GM23338 (cell line): ENCODE results near the gene HPCA. TPM values are rescaled to one million over a fixed set of nuclear protein-coding genes. Genes with fewer than 3 reads are reported as not detected.

Source experiments
- ATAC-seq: fragments of 200-7000 bp; cut with Tn5 transposase; 3 replicates; pipeline ENCODE4 v1.9.1; 2020
- DNase-seq: peaks from one replicate; pipeline ENCODE4 v3.0.0-alpha.2; 2015; ENCODE audit warnings: low spot score
- H2AFZ ChIP-seq: fragments of 200-600 bp; sonication (generic); 2 replicates; pipeline ENCODE4 v1.8.0; 2016; ENCODE audit warnings: antibody characterized with exemption, mild to moderate bottlenecking, moderate library complexity
- H3F3A ChIP-seq: fragments of 200-600 bp; sonication (generic); replicated peaks from 2 replicates; pipeline ENCODE4 v1.8.0; 2017; ENCODE audit warnings: antibody characterized with exemption, mixed run types, low read depth
- H3K27ac ChIP-seq: fragments of 200-600 bp; sonication (generic); 2 replicates; pipeline ENCODE4 v1.6.1; 2016; ENCODE audit warnings: low read depth
- H3K27me3 ChIP-seq: fragments of 200-600 bp; sonication (generic); 2 replicates; pipeline ENCODE4 v1.8.0; 2016; ENCODE audit warnings: mild to moderate bottlenecking, mixed run types, moderate library complexity; ENCODE audit not compliant: insufficient read depth
- H3K36me3 ChIP-seq: fragments of 200-600 bp; sonication (generic); 2 replicates; pipeline ENCODE4 v1.8.0; 2016; ENCODE audit warnings: mild to moderate bottlenecking; ENCODE audit not compliant: insufficient read depth
- H3K4me1 ChIP-seq: fragments of 200-600 bp; sonication (generic); 2 replicates; pipeline ENCODE4 v1.8.0; 2016; ENCODE audit warnings: mild to moderate bottlenecking, moderate library complexity; ENCODE audit not compliant: insufficient read depth
- H3K4me2 ChIP-seq: fragments of 200-600 bp; sonication (generic); 2 replicates; pipeline ENCODE4 v1.7.1; 2017; ENCODE audit warnings: mixed run types
- H3K4me3 ChIP-seq: fragments of 200-600 bp; sonication (generic); 2 replicates; pipeline ENCODE4 v1.6.1; 2016; ENCODE audit warnings: mixed run types
- H3K79me2 ChIP-seq: fragments of 200-600 bp; sonication (generic); replicated peaks from 2 replicates; pipeline ENCODE4 v1.8.0; 2017; ENCODE audit warnings: mild to moderate bottlenecking; ENCODE audit not compliant: insufficient read depth
- H3K9me2 ChIP-seq: fragments of 200-600 bp; sonication (generic); 2 replicates; pipeline ENCODE4 v1.8.0; 2017; ENCODE audit not compliant: insufficient read depth
- H4K20me1 ChIP-seq: fragments of 200-600 bp; sonication (generic); replicated peaks from 2 replicates; pipeline ENCODE4 v1.8.0; 2017; ENCODE audit warnings: mild to moderate bottlenecking; ENCODE audit not compliant: insufficient read depth
- H3K27ac Mint-ChIP-seq: 2 replicates; pipeline ENCODE4 v1.8.0; 2020; ENCODE audit warnings: inconsistent platforms, mild to moderate bottlenecking, moderate library complexity, mixed read lengths
- H3K27me3 Mint-ChIP-seq: 3 replicates; pipeline ENCODE4 v1.8.0; 2022; ENCODE audit warnings: low read depth, mild to moderate bottlenecking, moderate library complexity, mixed read lengths, inconsistent platforms; ENCODE audit not compliant: insufficient read depth, poor library complexity
- H3K36me3 Mint-ChIP-seq: 3 replicates; pipeline ENCODE4 v1.8.0; 2021; ENCODE audit warnings: low read depth, mild to moderate bottlenecking, inconsistent platforms, moderate library complexity, mixed read lengths
- H3K4me1 Mint-ChIP-seq: 3 replicates; pipeline ENCODE4 v1.8.0; 2020; ENCODE audit warnings: mild to moderate bottlenecking, inconsistent platforms, mixed read lengths
- H3K4me3 Mint-ChIP-seq: 3 replicates; pipeline ENCODE4 v1.8.0; 2021; ENCODE audit warnings: moderate library complexity, mild to moderate bottlenecking, inconsistent platforms, mixed read lengths
- H3K9me3 Mint-ChIP-seq: 3 replicates; pipeline ENCODE4 v1.8.0; 2020; ENCODE audit warnings: moderate library complexity, mild to moderate bottlenecking, inconsistent platforms, mixed read lengths
- CREB1 ChIP-seq: fragments of 250-450 bp; sonication (Bioruptor Pico); IDR thresholded peaks from 2 replicates; pipeline ENCODE4 v1.5.0; 2020; ENCODE audit warnings: low read depth, mild to moderate bottlenecking, moderate library complexity
- CTCF ChIP-seq, 2 experiments: fragments of 200-600 bp in 1 of 2; sonication (generic) in 1 of 2; conservative IDR thresholded peaks; 2 replicates each; pipeline versions ENCODE4 v1.5.1 to v1.6.1; 2016 to 2017; ENCODE audit warnings: antibody characterized with exemption in 2 of 2, low read depth in 2 of 2, mild to moderate bottlenecking in 2 of 2, moderate library complexity in 1 of 2
- ETS1 ChIP-seq: IDR thresholded peaks from 2 replicates; pipeline ENCODE4 v1.6.1; 2016; ENCODE audit warnings: antibody characterized with exemption
- EZH2 ChIP-seq: fragments of 200-600 bp; sonication (generic); IDR thresholded peaks from one replicate; pipeline ENCODE4 v1.8.0; 2017; ENCODE audit warnings: antibody characterized with exemption, mild to moderate bottlenecking, low read depth; ENCODE audit not compliant: unreplicated experiment
- EZH2phosphoT487 ChIP-seq: fragments of 200-600 bp; sonication (generic); IDR thresholded peaks from one replicate; pipeline ENCODE4 v1.8.1; 2018; ENCODE audit warnings: antibody characterized with exemption; ENCODE audit not compliant: unreplicated experiment
- JUNB ChIP-seq: IDR thresholded peaks from one replicate; pipeline ENCODE4 v1.6.1; 2016; ENCODE audit warnings: antibody characterized with exemption; ENCODE audit not compliant: unreplicated experiment
- NANOG ChIP-seq: IDR thresholded peaks from 2 replicates; pipeline ENCODE4 v1.6.1; 2016; ENCODE audit warnings: antibody characterized with exemption, borderline replicate concordance
- POLR2AphosphoS5 ChIP-seq: IDR thresholded peaks from 2 replicates; pipeline ENCODE4 v1.6.1; 2016; ENCODE audit warnings: antibody characterized with exemption, low read depth
- STAT1 ChIP-seq: IDR thresholded peaks from one replicate; pipeline ENCODE4 v1.6.1; 2016; ENCODE audit warnings: antibody characterized with exemption; ENCODE audit not compliant: unreplicated experiment
- ZNF114 ChIP-seq: fragments of 250-450 bp; sonication (Bioruptor Pico); IDR thresholded peaks from 2 replicates; pipeline ENCODE4 v1.5.0; 2020; ENCODE audit warnings: mild to moderate bottlenecking, moderate library complexity
- ZNF331 ChIP-seq: fragments of 250-450 bp; sonication (Bioruptor Pico); IDR thresholded peaks from 2 replicates; pipeline ENCODE4 v1.5.0; 2020; ENCODE audit warnings: low read depth, mild to moderate bottlenecking, moderate library complexity
- long read RNA-seq: library from polyadenylated mRNA; unstranded; transcript quantifications from one replicate; pipeline ENCODE4 v2.0.0, GENCODE V29; 2020; ENCODE audit not compliant: unreplicated experiment
- polyA plus RNA-seq: library from polyadenylated mRNA; unstranded; fragments of >200 nt; fragmentation: Nextera tagmentation; extraction: Ambion mirVana; gene quantifications from 2 replicates; pipeline ENCODE4 v1.2.1, GENCODE V29; 2016
- total RNA-seq: library from RNA; depleted of rRNA; stranded (reverse); fragments of >200 nt; shearing (Covaris generic); gene quantifications from 2 replicates; pipeline ENCODE4 v1.2.3, GENCODE V29; 2014; rRNA removed
- TF ChIP-seq, protein P1 (sequence below): IDR thresholded peaks from one replicate; pipeline ENCODE4 v1.6.1; 2018; ENCODE audit warnings: antibody characterized with exemption; ENCODE audit not compliant: unreplicated experiment
- TF ChIP-seq, protein P2 (sequence below): fragments of 250-450 bp; sonication (Bioruptor Pico); IDR thresholded peaks from 2 replicates; pipeline ENCODE4 v1.5.0; 2020; ENCODE audit warnings: mild to moderate bottlenecking, moderate library complexity

HPCA gene
- total RNA-seq (0.35 and 0.62 TPM in 2 replicates), polyA plus RNA-seq (0.82 and 1.4 TPM in 2 replicates)
- long read RNA-seq: 0 reads

- TF ChIP-seq ETS1 (0 out of 2 replicates have a peak, but pooled peaks have one; percentile 32), STAT1 (no peak), NANOG (no peak), EZH2 (no peak), ZNF114 (CRISPR knock-in tag) (peak; percentile 91; the same call in 1 of the 2 replicates), POLR2AphosphoS5 (no peak), CREB1 (CRISPR knock-in tag) (peak; percentile 76), ZNF331 (CRISPR knock-in tag) (peak; percentile 55), JUNB (no peak), CTCF (conservative IDR thresholded peaks at IDR 0.05; ENCODE audit: low read depth in 2 of 2) (peak; percentile 71 to 91), EZH2phosphoT487 (no peak)
- TF ChIP-seq, protein P1, sequence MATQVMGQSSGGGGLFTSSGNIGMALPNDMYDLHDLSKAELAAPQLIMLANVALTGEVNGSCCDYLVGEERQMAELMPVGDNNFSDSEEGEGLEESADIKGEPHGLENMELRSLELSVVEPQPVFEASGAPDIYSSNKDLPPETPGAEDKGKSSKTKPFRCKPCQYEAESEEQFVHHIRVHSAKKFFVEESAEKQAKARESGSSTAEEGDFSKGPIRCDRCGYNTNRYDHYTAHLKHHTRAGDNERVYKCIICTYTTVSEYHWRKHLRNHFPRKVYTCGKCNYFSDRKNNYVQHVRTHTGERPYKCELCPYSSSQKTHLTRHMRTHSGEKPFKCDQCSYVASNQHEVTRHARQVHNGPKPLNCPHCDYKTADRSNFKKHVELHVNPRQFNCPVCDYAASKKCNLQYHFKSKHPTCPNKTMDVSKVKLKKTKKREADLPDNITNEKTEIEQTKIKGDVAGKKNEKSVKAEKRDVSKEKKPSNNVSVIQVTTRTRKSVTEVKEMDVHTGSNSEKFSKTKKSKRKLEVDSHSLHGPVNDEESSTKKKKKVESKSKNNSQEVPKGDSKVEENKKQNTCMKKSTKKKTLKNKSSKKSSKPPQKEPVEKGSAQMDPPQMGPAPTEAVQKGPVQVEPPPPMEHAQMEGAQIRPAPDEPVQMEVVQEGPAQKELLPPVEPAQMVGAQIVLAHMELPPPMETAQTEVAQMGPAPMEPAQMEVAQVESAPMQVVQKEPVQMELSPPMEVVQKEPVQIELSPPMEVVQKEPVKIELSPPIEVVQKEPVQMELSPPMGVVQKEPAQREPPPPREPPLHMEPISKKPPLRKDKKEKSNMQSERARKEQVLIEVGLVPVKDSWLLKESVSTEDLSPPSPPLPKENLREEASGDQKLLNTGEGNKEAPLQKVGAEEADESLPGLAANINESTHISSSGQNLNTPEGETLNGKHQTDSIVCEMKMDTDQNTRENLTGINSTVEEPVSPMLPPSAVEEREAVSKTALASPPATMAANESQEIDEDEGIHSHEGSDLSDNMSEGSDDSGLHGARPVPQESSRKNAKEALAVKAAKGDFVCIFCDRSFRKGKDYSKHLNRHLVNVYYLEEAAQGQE: peak; percentile 98
- TF ChIP-seq, protein P2, sequence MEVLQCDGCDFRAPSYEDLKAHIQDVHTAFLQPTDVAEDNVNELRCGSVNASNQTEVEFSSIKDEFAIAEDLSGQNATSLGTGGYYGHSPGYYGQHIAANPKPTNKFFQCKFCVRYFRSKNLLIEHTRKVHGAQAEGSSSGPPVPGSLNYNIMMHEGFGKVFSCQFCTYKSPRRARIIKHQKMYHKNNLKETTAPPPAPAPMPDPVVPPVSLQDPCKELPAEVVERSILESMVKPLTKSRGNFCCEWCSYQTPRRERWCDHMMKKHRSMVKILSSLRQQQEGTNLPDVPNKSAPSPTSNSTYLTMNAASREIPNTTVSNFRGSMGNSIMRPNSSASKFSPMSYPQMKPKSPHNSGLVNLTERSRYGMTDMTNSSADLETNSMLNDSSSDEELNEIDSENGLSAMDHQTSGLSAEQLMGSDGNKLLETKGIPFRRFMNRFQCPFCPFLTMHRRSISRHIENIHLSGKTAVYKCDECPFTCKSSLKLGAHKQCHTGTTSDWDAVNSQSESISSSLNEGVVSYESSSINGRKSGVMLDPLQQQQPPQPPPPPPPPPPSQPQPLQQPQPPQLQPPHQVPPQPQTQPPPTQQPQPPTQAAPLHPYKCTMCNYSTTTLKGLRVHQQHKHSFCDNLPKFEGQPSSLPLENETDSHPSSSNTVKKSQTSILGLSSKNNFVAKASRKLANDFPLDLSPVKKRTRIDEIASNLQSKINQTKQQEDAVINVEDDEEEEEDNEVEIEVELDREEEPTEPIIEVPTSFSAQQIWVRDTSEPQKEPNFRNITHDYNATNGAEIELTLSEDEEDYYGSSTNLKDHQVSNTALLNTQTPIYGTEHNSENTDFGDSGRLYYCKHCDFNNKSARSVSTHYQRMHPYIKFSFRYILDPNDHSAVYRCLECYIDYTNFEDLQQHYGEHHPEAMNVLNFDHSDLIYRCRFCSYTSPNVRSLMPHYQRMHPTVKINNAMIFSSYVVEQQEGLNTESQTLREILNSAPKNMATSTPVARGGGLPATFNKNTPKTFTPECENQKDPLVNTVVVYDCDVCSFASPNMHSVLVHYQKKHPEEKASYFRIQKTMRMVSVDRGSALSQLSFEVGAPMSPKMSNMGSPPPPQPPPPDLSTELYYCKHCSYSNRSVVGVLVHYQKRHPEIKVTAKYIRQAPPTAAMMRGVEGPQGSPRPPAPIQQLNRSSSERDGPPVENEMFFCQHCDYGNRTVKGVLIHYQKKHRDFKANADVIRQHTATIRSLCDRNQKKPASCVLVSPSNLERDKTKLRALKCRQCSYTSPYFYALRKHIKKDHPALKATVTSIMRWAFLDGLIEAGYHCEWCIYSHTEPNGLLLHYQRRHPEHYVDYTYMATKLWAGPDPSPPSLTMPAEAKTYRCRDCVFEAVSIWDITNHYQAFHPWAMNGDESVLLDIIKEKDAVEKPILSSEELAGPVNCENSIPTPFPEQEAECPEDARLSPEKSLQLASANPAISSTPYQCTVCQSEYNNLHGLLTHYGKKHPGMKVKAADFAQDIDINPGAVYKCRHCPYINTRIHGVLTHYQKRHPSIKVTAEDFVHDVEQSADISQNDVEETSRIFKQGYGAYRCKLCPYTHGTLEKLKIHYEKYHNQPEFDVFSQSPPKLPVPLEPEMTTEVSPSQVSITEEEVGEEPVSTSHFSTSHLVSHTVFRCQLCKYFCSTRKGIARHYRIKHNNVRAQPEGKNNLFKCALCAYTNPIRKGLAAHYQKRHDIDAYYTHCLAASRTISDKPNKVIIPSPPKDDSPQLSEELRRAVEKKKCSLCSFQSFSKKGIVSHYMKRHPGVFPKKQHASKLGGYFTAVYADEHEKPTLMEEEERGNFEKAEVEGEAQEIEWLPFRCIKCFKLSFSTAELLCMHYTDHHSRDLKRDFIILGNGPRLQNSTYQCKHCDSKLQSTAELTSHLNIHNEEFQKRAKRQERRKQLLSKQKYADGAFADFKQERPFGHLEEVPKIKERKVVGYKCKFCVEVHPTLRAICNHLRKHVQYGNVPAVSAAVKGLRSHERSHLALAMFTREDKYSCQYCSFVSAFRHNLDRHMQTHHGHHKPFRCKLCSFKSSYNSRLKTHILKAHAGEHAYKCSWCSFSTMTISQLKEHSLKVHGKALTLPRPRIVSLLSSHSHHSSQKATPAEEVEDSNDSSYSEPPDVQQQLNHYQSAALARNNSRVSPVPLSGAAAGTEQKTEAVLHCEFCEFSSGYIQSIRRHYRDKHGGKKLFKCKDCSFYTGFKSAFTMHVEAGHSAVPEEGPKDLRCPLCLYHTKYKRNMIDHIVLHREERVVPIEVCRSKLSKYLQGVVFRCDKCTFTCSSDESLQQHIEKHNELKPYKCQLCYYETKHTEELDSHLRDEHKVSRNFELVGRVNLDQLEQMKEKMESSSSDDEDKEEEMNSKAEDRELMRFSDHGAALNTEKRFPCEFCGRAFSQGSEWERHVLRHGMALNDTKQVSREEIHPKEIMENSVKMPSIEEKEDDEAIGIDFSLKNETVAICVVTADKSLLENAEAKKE: peak; percentile 62; the same call in 1 of the 2 replicates
- Mint-ChIP-seq H3K9me3 (no peaks in the 10 kb centered on the region), H3K27me3 (peaks cover 31% of the 10 kb centered on the region)
Measured at GRCh38 chr1:32886004-32886827, at the start of gene HPCA. Gene HPCA, plus strand, starts transcription at chr1:32886491. Its CDS starts 2,408 bp downstream, at chr1:32888899.

More at GRCh38 chr1:32886004-32886827, at the start of gene HPCA:
- H3K4me2 ChIP-seq: peak within 1 kb of the TSS; percentile 74
- peaks cover 50% of the 10 kb centered on the region for H3K27me3 ChIP-seq
- peaks cover 18% of the 10 kb centered on the region for H3K4me1 Mint-ChIP-seq
- no peaks in the 10 kb centered on the region for H3K79me2 ChIP-seq
- peak within 1 kb of the TSS; percentile 59 for H3K4me3 Mint-ChIP-seq
- peaks cover 15% of the 10 kb centered on the region for H3K4me1 ChIP-seq
- DNase-seq (peak; percentile 93), ATAC-seq (peak; percentile 91)
- no peaks in the 10 kb centered on the region for H3K36me3 ChIP-seq
- no peaks in the 10 kb centered on the region for H3K9me2 ChIP-seq
- H3F3A ChIP-seq: no peaks in the 10 kb centered on the region
- H3K27ac Mint-ChIP-seq: no peak within 1 kb of the TSS
- peak within 1 kb of the TSS; percentile 52 for H3K4me3 ChIP-seq
- H4K20me1 ChIP-seq: peaks cover 6% of the 10 kb centered on the region
- no peak within 1 kb of the TSS; the same call in 1 of the 2 replicates for H2AFZ ChIP-seq
- H3K27ac ChIP-seq: no peak within 1 kb of the TSS
- no peaks in the 10 kb centered on the region; the same call in 2 of the 3 replicates for H3K36me3 Mint-ChIP-seq
